OCI-LY1 (cell line): ENCODE results near the gene CMIP.

Experiments
- H2AFZ ChIP-seq: fragments of 200-600 bp; sonication (generic), shearing (Covaris generic); 2 replicates; pipeline ENCODE4 v1.6.0; 2014; ENCODE audit warnings: antibody characterized with exemption, mild to moderate bottlenecking, low read length
- H3F3A ChIP-seq: fragments of 200-600 bp; sonication (generic), shearing (Covaris generic); 2 replicates; pipeline ENCODE4 v1.6.0; 2014; ENCODE audit warnings: mild to moderate bottlenecking, antibody characterized with exemption, low read length, moderate library complexity; ENCODE audit not compliant: insufficient read depth
- H3K27ac ChIP-seq: fragments of 200-600 bp; sonication (generic); 2 replicates; pipeline ENCODE4 v1.5.1; 2014; ENCODE audit warnings: low read length, mixed run types, mild to moderate bottlenecking, low read depth; ENCODE audit not compliant: poor library complexity, severe bottlenecking
- H3K27me3 ChIP-seq: fragments of 200-600 bp; sonication (generic); 2 replicates; pipeline ENCODE4 v1.6.0; 2014; ENCODE audit warnings: antibody characterized with exemption, mild to moderate bottlenecking, low read length, moderate library complexity; ENCODE audit not compliant: insufficient read depth
- H3K36me3 ChIP-seq: fragments of 200-600 bp; sonication (generic); 2 replicates; pipeline ENCODE4 v1.6.1; 2014; ENCODE audit warnings: mild to moderate bottlenecking, antibody characterized with exemption, low read length, moderate library complexity, mixed read lengths; ENCODE audit not compliant: insufficient read depth
- H3K4me1 ChIP-seq: fragments of 200-600 bp; sonication (generic); 2 replicates; pipeline ENCODE4 v1.5.1; 2014; ENCODE audit warnings: mild to moderate bottlenecking, low read length, moderate library complexity; ENCODE audit not compliant: insufficient read depth, severe bottlenecking
- H3K4me2 ChIP-seq: fragments of 200-600 bp; sonication (generic), shearing (Covaris generic); 2 replicates; pipeline ENCODE4 v1.6.1; 2014; ENCODE audit warnings: low read length
- H3K4me3 ChIP-seq: fragments of 200-600 bp; sonication (generic); 2 replicates; pipeline ENCODE4 v1.5.1; 2014; ENCODE audit warnings: low read length, low read depth, mild to moderate bottlenecking, mixed read lengths; ENCODE audit not compliant: poor library complexity, severe bottlenecking
- H3K79me2 ChIP-seq: fragments of 200-600 bp; shearing (Covaris generic); 2 replicates; pipeline ENCODE4 v1.6.1; 2016; ENCODE audit warnings: mixed run types, low read length, mixed read lengths; ENCODE audit not compliant: insufficient read depth
- H3K9ac ChIP-seq: fragments of 200-600 bp; sonication (generic), shearing (Covaris generic); 2 replicates; pipeline ENCODE4 v1.6.1; 2014; ENCODE audit warnings: mild to moderate bottlenecking, low read length, mixed read lengths
- H3K9me2 ChIP-seq: fragments of 200-600 bp; sonication (generic), shearing (Covaris generic); 2 replicates; pipeline ENCODE4 v1.6.1; 2014; ENCODE audit warnings: low read depth, mild to moderate bottlenecking, low read length, mixed read lengths
- H3K9me3 ChIP-seq: fragments of 200-600 bp; shearing (Covaris generic); 2 replicates; pipeline ENCODE4 v1.6.1; 2014; ENCODE audit warnings: low read length, mixed read lengths
- H4K20me1 ChIP-seq: fragments of 200-600 bp; sonication (generic), shearing (Covaris generic); 2 replicates; pipeline ENCODE4 v1.6.0; 2016; ENCODE audit warnings: mild to moderate bottlenecking, low read length; ENCODE audit not compliant: insufficient read depth
- EZH2 ChIP-seq: fragments of 200-600 bp; sonication (generic), shearing (Covaris generic); IDR thresholded peaks from 2 replicates; pipeline ENCODE4 v1.8.0; 2017; ENCODE audit warnings: borderline replicate concordance, mixed run types, mild to moderate bottlenecking, antibody characterized with exemption, low read length, moderate library complexity, mixed read lengths
- TF ChIP-seq, protein P1 (sequence below): fragments of 200-600 bp; sonication (generic), shearing (Covaris generic); IDR thresholded peaks from 2 replicates; pipeline ENCODE4 v1.5.1; 2017; ENCODE audit warnings: mild to moderate bottlenecking, antibody characterized with exemption, low read length, moderate library complexity, mixed read lengths

CMIP gene

DNA sequence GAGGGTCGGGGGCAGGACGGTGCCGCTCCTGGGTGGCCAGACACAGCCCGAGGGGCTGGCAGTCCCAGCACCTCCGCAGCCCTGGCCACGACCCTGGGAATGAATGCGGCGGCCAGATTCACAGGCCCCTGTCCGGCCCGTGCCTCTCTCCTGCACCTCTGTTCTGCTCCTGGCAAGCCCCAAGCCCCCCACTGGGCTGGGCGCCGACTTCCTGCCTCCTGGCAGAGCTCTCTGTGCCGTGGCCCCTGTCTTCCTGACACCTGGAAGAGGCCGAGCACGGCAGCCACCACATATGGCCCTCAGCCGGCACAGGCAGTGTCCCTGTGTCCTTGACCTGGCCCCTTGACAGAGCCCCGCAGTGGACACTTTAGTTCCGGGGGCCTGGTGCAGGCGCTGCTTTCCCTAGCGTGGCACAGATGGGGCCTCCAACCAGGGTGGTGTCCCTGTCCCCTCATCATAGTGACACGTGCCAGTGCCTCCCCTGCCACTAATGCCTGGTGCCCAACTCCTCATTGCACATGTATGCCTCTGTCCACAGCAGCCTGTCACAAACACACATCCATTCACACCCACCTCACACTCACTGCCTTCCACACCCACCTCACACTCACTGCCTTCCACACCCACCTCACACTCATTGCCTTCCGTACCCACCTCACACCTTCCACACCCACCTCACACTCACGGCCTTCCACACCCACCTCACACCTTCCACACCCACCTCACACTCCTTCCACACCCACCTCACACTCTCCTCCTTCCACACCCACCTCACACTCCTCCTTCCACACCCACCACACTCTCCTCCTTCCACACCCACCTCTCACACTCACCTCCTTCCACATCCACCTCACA, 223.9 kb downstream of the CMIP start:
- H3K79me2 ChIP-seq = no peaks in the 10 kb centered on the region
- TF ChIP-seq EZH2 = no peak
- TF ChIP-seq, protein P1, sequence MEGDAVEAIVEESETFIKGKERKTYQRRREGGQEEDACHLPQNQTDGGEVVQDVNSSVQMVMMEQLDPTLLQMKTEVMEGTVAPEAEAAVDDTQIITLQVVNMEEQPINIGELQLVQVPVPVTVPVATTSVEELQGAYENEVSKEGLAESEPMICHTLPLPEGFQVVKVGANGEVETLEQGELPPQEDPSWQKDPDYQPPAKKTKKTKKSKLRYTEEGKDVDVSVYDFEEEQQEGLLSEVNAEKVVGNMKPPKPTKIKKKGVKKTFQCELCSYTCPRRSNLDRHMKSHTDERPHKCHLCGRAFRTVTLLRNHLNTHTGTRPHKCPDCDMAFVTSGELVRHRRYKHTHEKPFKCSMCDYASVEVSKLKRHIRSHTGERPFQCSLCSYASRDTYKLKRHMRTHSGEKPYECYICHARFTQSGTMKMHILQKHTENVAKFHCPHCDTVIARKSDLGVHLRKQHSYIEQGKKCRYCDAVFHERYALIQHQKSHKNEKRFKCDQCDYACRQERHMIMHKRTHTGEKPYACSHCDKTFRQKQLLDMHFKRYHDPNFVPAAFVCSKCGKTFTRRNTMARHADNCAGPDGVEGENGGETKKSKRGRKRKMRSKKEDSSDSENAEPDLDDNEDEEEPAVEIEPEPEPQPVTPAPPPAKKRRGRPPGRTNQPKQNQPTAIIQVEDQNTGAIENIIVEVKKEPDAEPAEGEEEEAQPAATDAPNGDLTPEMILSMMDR = no peak
- no peaks in the 10 kb centered on the region for H3K9me2 ChIP-seq
- peaks cover 51% of the 10 kb centered on the region for H3K36me3 ChIP-seq
- no peaks in the 10 kb centered on the region for H3K9me3 ChIP-seq
- H3K27me3 ChIP-seq = no peaks in the 10 kb centered on the region
- H3F3A ChIP-seq = no peaks in the 10 kb centered on the region
- no peak overlapping the region for H3K4me3 ChIP-seq
- no peaks in the 10 kb centered on the region for H4K20me1 ChIP-seq
- peaks cover under 1% of the 10 kb centered on the region for H3K4me1 ChIP-seq
- H3K4me2 ChIP-seq = no peak overlapping the region
- H2AFZ ChIP-seq = no peak overlapping the region
- no peak overlapping the region for H3K9ac ChIP-seq
- no peak overlapping the region for H3K27ac ChIP-seq

DNA sequence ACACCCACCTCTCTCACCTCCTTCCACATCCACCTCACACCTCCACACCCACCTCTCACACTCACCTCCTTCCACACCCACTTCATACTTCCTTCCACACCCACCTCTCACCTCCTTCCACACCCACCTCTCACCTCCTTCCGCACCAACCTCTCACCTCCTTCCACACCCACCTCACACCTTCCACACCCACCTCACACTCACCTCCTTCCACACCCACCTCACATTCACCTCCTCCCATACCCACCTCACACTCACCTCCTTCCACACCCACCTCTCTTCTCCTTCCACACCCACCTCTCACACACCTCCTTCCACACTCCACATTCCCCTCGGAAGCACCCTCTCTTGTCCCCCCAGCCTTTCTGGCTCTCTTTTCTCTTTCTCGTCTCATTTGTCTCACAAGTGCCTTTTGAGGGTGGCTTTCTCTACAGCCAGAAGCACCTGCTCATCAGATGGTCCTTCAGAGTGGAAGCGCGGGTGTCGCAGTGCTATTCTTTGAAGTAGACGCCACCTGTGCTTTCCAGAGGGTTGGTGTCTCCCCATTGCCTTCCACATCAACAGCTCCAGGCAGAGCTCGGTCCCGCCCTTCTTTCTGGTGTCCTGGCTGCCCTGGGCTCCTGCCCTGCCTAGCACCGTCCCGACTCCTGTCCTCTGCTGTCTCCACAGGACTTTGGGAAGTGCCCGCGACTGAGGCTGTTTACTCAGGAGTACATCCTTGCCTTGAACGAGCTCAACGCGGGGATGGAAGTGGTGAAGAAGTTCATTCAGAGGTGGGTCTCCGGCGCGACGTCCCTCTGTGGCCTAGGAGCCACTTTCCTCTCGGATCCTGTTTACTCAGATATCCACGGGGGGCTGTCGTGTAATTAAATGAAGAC, 225.1 kb downstream of the CMIP start:
- H3F3A ChIP-seq = no peaks in the 10 kb centered on the region
- no peaks in the 10 kb centered on the region for H3K4me1 ChIP-seq
- H3K4me2 ChIP-seq = no peak overlapping the region
- H3K9me3 ChIP-seq = no peaks in the 10 kb centered on the region
- no peaks in the 10 kb centered on the region for H3K79me2 ChIP-seq
- no peaks in the 10 kb centered on the region for H3K27me3 ChIP-seq
- no peak overlapping the region for H3K9ac ChIP-seq
- peaks cover 43% of the 10 kb centered on the region for H3K36me3 ChIP-seq
- no peaks in the 10 kb centered on the region for H3K9me2 ChIP-seq
- H3K27ac ChIP-seq = no peak overlapping the region
- H2AFZ ChIP-seq = no peak overlapping the region
- H3K4me3 ChIP-seq = no peak overlapping the region
- TF ChIP-seq, protein P1 = no peak
- no peak for TF ChIP-seq EZH2
- no peaks in the 10 kb centered on the region for H4K20me1 ChIP-seq

DNA sequence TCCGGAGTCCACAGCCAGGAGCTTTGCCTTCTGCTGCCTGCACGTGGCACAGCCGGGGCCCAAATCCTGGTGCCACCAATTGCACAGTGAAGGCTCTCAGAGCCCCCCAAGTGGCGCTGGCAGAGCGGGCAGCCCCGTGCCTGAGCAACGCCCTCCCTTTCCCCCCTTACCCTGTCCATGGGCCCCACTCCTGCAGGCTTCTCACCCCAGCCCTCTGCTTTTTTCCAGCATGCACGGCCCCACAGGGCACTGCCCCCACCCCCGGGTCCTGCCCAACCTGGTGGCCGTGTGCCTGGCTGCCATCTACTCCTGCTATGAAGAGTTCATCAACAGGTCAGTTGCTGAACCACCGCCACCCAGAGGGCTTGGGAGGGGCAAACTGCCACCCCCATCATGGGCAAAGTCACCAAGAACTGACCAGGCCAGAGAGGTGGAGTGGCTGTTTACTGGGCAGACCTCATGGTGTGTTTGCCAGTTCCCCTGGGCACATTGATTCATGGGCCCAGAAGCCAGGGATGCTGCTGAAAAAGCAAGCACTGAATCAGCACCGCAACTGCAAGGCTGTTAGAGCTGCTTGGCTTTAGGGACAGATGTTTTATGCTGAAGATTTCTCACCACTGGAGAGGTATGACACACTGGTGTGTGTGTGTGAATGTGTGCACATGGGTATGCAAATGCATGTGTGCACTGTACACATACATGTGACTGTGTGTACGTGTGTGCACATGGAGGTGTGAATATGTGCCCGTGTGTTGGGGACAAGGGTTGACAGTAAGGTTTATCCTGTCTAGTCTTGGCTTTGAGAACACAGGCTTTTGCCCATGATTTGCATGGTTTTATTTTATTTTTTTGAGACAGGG, 227.4 kb downstream of the CMIP start:
- Histone ChIP-seq H3K4me2 (no peak overlapping the region), H3K79me2 (no peaks in the 10 kb centered on the region), H3K4me1 (no peaks in the 10 kb centered on the region), H3K9me3 (no peaks in the 10 kb centered on the region), H3K36me3 (peaks cover 50% of the 10 kb centered on the region), H4K20me1 (no peaks in the 10 kb centered on the region), H3K9ac (no peak overlapping the region), H2AFZ (no peak overlapping the region), H3K27me3 (no peaks in the 10 kb centered on the region), H3K27ac (no peak overlapping the region), H3K9me2 (no peaks in the 10 kb centered on the region), H3K4me3 (no peak overlapping the region), H3F3A (no peaks in the 10 kb centered on the region)
- TF ChIP-seq, protein P1 = no peak
- TF ChIP-seq EZH2 = no peak
